Measurements from ENCODE around the gene SUPT4H1. TPM values are rescaled to one million over a fixed set of nuclear protein-coding genes. Genes with fewer than 3 reads are reported as not detected.
A peak's percentile ranks its signal among the peaks of the same experiment; 100 is the strongest.

Gene SUPT4H1
- total and polyA plus RNA-seq, 9 of the 15 experiments (the other 6 are each of a cell fraction or from before 2014, with no cell fraction given) = 62.1 to 320 (median 117) TPM

DNA sequence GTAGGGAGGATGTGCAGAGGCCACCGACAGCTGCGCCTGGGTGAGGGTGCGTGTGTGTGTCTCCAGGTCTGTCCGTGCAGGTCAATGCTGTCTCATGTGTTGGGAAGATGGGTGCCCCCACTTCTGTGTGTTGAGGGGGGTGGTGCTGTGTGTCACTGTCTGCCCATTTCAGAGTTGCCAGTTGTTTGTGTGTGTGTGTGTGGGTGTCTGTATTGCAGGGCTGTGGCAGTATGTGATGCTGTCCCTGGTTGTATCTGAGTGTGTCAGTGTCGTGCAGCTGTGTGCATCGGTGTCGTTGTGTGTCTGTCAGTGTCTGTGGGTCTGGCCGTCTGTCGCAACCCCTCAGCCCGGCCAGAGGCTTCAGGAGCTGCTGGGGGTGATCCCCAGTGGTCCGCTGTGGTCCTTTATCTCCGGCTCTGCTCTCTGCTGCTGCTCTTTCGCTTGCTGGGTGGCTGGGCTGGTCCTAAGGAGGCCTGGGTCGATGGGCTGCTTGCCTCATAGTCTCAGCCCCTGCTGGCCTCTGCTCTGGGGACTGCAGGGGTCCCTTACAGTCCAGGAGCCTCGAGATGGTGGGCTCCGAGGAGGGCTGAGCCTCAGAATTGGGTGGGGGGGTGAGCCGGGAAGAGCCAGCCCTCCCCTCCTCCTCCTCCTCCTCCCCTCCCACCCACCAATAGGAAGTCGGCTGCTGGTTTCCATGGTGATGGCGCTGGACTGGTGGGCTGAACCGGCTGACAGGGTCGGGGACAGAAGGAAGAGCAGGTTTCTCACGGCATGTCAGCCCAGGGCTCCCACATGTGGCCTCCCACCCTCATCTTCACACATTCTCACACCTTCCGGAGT lies 23.6 kb downstream of the SUPT4H1 start, which contains the start of gene TSPOAP1 (continued):
- TF ChIP-seq C11orf30 (IDR thresholded peaks at IDR 0.05; ENCODE audit: low read depth) (no peak), ZNF165 (CRISPR knock-in tag; IDR thresholded peaks at IDR 0.05; ENCODE audit: borderline replicate concordance) (no peak), RFX1 (IDR thresholded peaks at IDR 0.05) (peak; percentile 95), ILK (tag; IDR thresholded peaks at IDR 0.05; ENCODE audit: borderline replicate concordance, low read depth) (no peak), ZNF830 (CRISPR knock-in tag; IDR thresholded peaks at IDR 0.05) (no peak), ZNF41 (CRISPR knock-in tag; conservative IDR thresholded peaks at IDR 0.05) (no peak), ZNF589 (CRISPR knock-in tag; IDR thresholded peaks at IDR 0.05; ENCODE audit: low read depth) (no peak), NR4A1 (CRISPR knock-in tag; IDR thresholded peaks at IDR 0.05) (no peak), NR4A1 (tag; IDR thresholded peaks at IDR 0.05) (no peak), SREBF2 (CRISPR knock-in tag; IDR thresholded peaks at IDR 0.05) (no peak), NR1H2 (CRISPR knock-in tag; IDR thresholded peaks at IDR 0.05) (no peak), RBM25 (IDR thresholded peaks at IDR 0.05; ENCODE audit: low read depth, low read length, severe bottlenecking) (no peak), CXXC5 (CRISPR knock-in tag; IDR thresholded peaks at IDR 0.05) (no peak), POLR3G (IDR thresholded peaks at IDR 0.05; ENCODE audit: extremely low read depth, insufficient read length, insufficient replicate concordance) (no peak)
- TF ChIP-seq, protein P1, sequence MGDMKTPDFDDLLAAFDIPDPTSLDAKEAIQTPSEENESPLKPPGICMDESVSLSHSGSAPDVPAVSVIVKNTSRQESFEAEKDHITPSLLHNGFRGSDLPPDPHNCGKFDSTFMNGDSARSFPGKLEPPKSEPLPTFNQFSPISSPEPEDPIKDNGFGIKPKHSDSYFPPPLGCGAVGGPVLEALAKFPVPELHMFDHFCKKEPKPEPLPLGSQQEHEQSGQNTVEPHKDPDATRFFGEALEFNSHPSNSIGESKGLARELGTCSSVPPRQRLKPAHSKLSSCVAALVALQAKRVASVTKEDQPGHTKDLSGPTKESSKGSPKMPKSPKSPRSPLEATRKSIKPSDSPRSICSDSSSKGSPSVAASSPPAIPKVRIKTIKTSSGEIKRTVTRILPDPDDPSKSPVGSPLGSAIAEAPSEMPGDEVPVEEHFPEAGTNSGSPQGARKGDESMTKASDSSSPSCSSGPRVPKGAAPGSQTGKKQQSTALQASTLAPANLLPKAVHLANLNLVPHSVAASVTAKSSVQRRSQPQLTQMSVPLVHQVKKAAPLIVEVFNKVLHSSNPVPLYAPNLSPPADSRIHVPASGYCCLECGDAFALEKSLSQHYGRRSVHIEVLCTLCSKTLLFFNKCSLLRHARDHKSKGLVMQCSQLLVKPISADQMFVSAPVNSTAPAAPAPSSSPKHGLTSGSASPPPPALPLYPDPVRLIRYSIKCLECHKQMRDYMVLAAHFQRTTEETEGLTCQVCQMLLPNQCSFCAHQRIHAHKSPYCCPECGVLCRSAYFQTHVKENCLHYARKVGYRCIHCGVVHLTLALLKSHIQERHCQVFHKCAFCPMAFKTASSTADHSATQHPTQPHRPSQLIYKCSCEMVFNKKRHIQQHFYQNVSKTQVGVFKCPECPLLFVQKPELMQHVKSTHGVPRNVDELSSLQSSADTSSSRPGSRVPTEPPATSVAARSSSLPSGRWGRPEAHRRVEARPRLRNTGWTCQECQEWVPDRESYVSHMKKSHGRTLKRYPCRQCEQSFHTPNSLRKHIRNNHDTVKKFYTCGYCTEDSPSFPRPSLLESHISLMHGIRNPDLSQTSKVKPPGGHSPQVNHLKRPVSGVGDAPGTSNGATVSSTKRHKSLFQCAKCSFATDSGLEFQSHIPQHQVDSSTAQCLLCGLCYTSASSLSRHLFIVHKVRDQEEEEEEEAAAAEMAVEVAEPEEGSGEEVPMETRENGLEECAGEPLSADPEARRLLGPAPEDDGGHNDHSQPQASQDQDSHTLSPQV (IDR thresholded peaks at IDR 0.05) = no peak
- TF ChIP-seq, protein P2, sequence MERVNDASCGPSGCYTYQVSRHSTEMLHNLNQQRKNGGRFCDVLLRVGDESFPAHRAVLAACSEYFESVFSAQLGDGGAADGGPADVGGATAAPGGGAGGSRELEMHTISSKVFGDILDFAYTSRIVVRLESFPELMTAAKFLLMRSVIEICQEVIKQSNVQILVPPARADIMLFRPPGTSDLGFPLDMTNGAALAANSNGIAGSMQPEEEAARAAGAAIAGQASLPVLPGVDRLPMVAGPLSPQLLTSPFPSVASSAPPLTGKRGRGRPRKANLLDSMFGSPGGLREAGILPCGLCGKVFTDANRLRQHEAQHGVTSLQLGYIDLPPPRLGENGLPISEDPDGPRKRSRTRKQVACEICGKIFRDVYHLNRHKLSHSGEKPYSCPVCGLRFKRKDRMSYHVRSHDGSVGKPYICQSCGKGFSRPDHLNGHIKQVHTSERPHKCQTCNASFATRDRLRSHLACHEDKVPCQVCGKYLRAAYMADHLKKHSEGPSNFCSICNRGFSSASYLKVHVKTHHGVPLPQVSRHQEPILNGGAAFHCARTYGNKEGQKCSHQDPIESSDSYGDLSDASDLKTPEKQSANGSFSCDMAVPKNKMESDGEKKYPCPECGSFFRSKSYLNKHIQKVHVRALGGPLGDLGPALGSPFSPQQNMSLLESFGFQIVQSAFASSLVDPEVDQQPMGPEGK (CRISPR knock-in tag; IDR thresholded peaks at IDR 0.05; ENCODE audit: borderline replicate concordance) = no peak; the same call in 1 of the 2 replicates
- TF ChIP-seq, protein P3, sequence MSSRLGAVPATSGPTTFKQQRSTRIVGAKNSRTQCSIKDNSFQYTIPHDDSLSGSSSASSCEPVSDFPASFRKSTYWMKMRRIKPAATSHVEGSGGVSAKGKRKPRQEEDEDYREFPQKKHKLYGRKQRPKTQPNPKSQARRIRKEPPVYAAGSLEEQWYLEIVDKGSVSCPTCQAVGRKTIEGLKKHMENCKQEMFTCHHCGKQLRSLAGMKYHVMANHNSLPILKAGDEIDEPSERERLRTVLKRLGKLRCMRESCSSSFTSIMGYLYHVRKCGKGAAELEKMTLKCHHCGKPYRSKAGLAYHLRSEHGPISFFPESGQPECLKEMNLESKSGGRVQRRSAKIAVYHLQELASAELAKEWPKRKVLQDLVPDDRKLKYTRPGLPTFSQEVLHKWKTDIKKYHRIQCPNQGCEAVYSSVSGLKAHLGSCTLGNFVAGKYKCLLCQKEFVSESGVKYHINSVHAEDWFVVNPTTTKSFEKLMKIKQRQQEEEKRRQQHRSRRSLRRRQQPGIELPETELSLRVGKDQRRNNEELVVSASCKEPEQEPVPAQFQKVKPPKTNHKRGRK (tag; IDR thresholded peaks at IDR 0.05) = no peak
- TF ChIP-seq, protein P4, sequence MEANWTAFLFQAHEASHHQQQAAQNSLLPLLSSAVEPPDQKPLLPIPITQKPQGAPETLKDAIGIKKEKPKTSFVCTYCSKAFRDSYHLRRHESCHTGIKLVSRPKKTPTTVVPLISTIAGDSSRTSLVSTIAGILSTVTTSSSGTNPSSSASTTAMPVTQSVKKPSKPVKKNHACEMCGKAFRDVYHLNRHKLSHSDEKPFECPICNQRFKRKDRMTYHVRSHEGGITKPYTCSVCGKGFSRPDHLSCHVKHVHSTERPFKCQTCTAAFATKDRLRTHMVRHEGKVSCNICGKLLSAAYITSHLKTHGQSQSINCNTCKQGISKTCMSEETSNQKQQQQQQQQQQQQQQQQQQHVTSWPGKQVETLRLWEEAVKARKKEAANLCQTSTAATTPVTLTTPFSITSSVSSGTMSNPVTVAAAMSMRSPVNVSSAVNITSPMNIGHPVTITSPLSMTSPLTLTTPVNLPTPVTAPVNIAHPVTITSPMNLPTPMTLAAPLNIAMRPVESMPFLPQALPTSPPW (CRISPR knock-in tag; IDR thresholded peaks at IDR 0.05) = peak; percentile 78
